T-cell (primary cell): Measurements from ENCODE around the gene NAA60. TPM values are rescaled to one million over a fixed set of nuclear protein-coding genes. Genes with fewer than 3 reads are reported as not detected.

Experiments used
- ATAC-seq, 4 experiments: fragments of 200-7000 bp in 3 of 4; fragments of 150-1000 bp in 1 of 4; cut with Tn5 transposase; replicated peaks in 1 of 4; 1 replicate in 3 of 4; 2 replicates in 1 of 4; pipeline ENCODE4 v1.10.0; 2021; ENCODE audit warnings: moderate library complexity in 3 of 4, mild to moderate bottlenecking in 2 of 4, moderate number of reproducible peaks in 1 of 4
- CTCF ChIA-PET, 2 donors: fragments of 300-600 bp; sonication (Branson Sonifier 250); formaldehyde crosslinking; loops; one replicate each; lab custom pipeline; 2022; ENCODE audit warnings: antibody characterized with exemption in 2 of 2; lab: Charles Lee
- POLR2A ChIA-PET, 2 donors: fragments of 300-600 bp; sonication (Branson Sonifier 250); formaldehyde crosslinking; loops; one replicate each; lab custom pipeline; 2022; ENCODE audit warnings: antibody characterized with exemption in 2 of 2; lab: Charles Lee
- DNase-seq, 35 experiments: peaks; one replicate each; pipeline versions ENCODE4 v3.0.0 to v3.0.0-alpha.2; 2013 to 2023
- H3K27ac ChIP-seq: one replicate; pipeline ENCODE4 v1.5.1; 2013; ENCODE audit warnings: low read length
- H3K27me3 ChIP-seq, 2 experiments: replicated peaks in 1 of 2; 1 replicate in 1 of 2; 2 replicates in 1 of 2; pipeline versions ENCODE4 v1.6.1 to v1.7.0; 2013; ENCODE audit warnings: low read length in 1 of 2, mixed read lengths in 1 of 2; ENCODE audit not compliant: control insufficient read depth in 2 of 2, insufficient read depth in 2 of 2; ENCODE audit errors: extremely low read depth in 1 of 2
- H3K36me3 ChIP-seq, 2 donors: 1 replicate in 1 of 2; 2 replicates in 1 of 2; pipeline versions ENCODE4 v1.6.1 to v1.7.0; 2013; ENCODE audit warnings: low read length in 1 of 2; ENCODE audit not compliant: control insufficient read depth in 2 of 2, insufficient read depth in 1 of 2; ENCODE audit errors: extremely low read depth in 1 of 2
- H3K4me1 ChIP-seq, 2 experiments: 1 replicate in 1 of 2; 2 replicates in 1 of 2; pipeline versions ENCODE4 v1.6.1 to v1.7.0; 2013; ENCODE audit warnings: low read length in 2 of 2, mixed read lengths in 1 of 2; ENCODE audit not compliant: insufficient read depth in 2 of 2, control insufficient read depth in 1 of 2; ENCODE audit errors: extremely low read depth in 1 of 2
- H3K4me3 ChIP-seq, 2 donors: 1 replicate in 1 of 2; 2 replicates in 1 of 2; pipeline versions ENCODE4 v1.5.1 to v1.7.0; 2013; ENCODE audit warnings: mild to moderate bottlenecking in 2 of 2, low read length in 1 of 2, moderate library complexity in 1 of 2; ENCODE audit not compliant: control insufficient read depth in 1 of 2; ENCODE audit errors: extremely low read depth in 1 of 2
- H3K9me3 ChIP-seq: 2 replicates; pipeline ENCODE4 v1.7.0; 2013
- H3K27ac Mint-ChIP-seq, 2 donors: one replicate each; pipeline ENCODE4 v1.8.0; 2020 to 2021; ENCODE audit warnings: mild to moderate bottlenecking in 2 of 2, mixed read lengths in 2 of 2
- H3K27me3 Mint-ChIP-seq, 2 donors: one replicate each; pipeline ENCODE4 v1.8.0; 2021 to 2022; ENCODE audit warnings: mixed read lengths in 2 of 2
- H3K36me3 Mint-ChIP-seq: one replicate; pipeline ENCODE4 v1.8.0; 2021; ENCODE audit warnings: mixed read lengths
- H3K4me1 Mint-ChIP-seq, 3 donors: one replicate each; pipeline ENCODE4 v1.8.0; 2020 to 2022; ENCODE audit warnings: mixed read lengths in 3 of 3, mild to moderate bottlenecking in 1 of 3
- H3K4me3 Mint-ChIP-seq, 3 donors: one replicate each; pipeline ENCODE4 v1.8.0; 2020 to 2022; ENCODE audit warnings: mild to moderate bottlenecking in 3 of 3, mixed read lengths in 3 of 3, moderate library complexity in 3 of 3
- H3K9me3 Mint-ChIP-seq, 3 donors: one replicate each; pipeline ENCODE4 v1.8.0; 2020 to 2022; ENCODE audit warnings: mixed read lengths in 3 of 3
- whole genome bisulfite sequencing: methylation state at CpG from one replicate; pipeline ENCODE4 v1.1.5; 2013; ENCODE audit warnings: missing lambda C conversion rate; ENCODE audit not compliant: insufficient coverage; 5-methylcytosine and 5-hydroxymethylcytosine counted together
- total RNA-seq, 35 experiments: library from RNA in 6 of 35; stranded (reverse) in 6 of 35; fragments of 120-200 nt in 1 of 35; gene quantifications; one replicate each; pipeline versions ENCODE4 v1.2.1 to v1.2.4 and lab custom pipeline; 2013 to 2026

NAA60 gene
- total RNA-seq, 5 donors from 2014 or later (not counting 1 experiment from before 2014, with no cell fraction given) = 40.9 to 67.6 (median 55.6) TPM

GRCh38 chr16:3484318-3485096, 41.0 kb downstream of the NAA60 start:
- H3K27me3 ChIP-seq = no peaks in the 10 kb centered on the region
- ATAC-seq (no peak), DNase-seq (no peak)
- WGBS = 93% methylated on average over 30 of the region's 30 CpGs
- H3K4me3 ChIP-seq = no peak overlapping the region
- H3K27ac ChIP-seq = no peak overlapping the region
- no peak overlapping the region for H3K27ac Mint-ChIP-seq
- H3K9me3 ChIP-seq = no peaks in the 10 kb centered on the region
- peaks cover 42 to 75% of the 10 kb centered on the region in 2 donors for H3K36me3 ChIP-seq
- H3K4me1 Mint-ChIP-seq = peaks cover 0 to 5% (median 2%) of the 10 kb centered on the region in 3 donors
- no peaks in the 10 kb centered on the region for H3K27me3 Mint-ChIP-seq
- H3K4me1 ChIP-seq = peaks cover 0 to 2% of the 10 kb centered on the region in 2 experiments
- H3K9me3 Mint-ChIP-seq = no peaks in the 10 kb centered on the region
- peaks cover 42% of the 10 kb centered on the region for H3K36me3 Mint-ChIP-seq
- POLR2A ChIA-PET = no interaction called here
- CTCF ChIA-PET = no interaction called here
- no peak overlapping the region for H3K4me3 Mint-ChIP-seq

- peaks cover 0 to 3% (median 0%) of the 10 kb centered on the region in 3 donors for H3K4me1 Mint-ChIP-seq
- H3K4me1 ChIP-seq = no peaks in the 10 kb centered on the region
- no peaks in the 10 kb centered on the region for H3K27me3 ChIP-seq
- no peak overlapping the region for H3K4me3 ChIP-seq
- DNase-seq = no peak
- no peaks in the 10 kb centered on the region for H3K9me3 ChIP-seq
- CTCF ChIA-PET = no interaction called here
- no peak overlapping the region for H3K4me3 Mint-ChIP-seq
- H3K27me3 Mint-ChIP-seq = no peaks in the 10 kb centered on the region
- POLR2A ChIA-PET = no interaction called here
- H3K36me3 ChIP-seq = peaks cover 42 to 69% of the 10 kb centered on the region in 2 donors
- no peak overlapping the region for H3K27ac Mint-ChIP-seq
- WGBS = 87% methylated on average over 10 of the region's 15 CpGs
- peaks cover 39% of the 10 kb centered on the region for H3K36me3 Mint-ChIP-seq
- H3K9me3 Mint-ChIP-seq = no peaks in the 10 kb centered on the region
- ATAC-seq = no peak
- H3K27ac ChIP-seq = no peak overlapping the region
Measured at GRCh38 chr16:3485097-3485745, 41.7 kb downstream of the NAA60 start.

- Histone ChIP-seq H3K36me3 (peaks cover 42 to 63% of the 10 kb centered on the region in 2 donors), H3K27me3 (no peaks in the 10 kb centered on the region), H3K4me1 (no peaks in the 10 kb centered on the region), H3K9me3 (no peaks in the 10 kb centered on the region), H3K4me3 (no peak overlapping the region), H3K27ac (no peak overlapping the region)
- Mint-ChIP-seq H3K36me3 (peaks cover 37% of the 10 kb centered on the region), H3K27ac (no peak overlapping the region), H3K4me3 (no peak overlapping the region), H3K4me1 (peaks cover 0 to 5% (median 0%) of the 10 kb centered on the region in 3 donors), H3K27me3 (no peaks in the 10 kb centered on the region), H3K9me3 (no peaks in the 10 kb centered on the region)
- peak in 1 of 35 experiments; percentile 20 for DNase-seq
- peak in 2 of 4 experiments; percentile 39 to 50 for ATAC-seq
- POLR2A ChIA-PET = no interaction called here
- 93% methylated on average over 15 of the region's 20 CpGs for WGBS
- CTCF ChIA-PET = no interaction called here
Measured at GRCh38 chr16:3485821-3486505, 42.5 kb downstream of the NAA60 start.

DNA sequence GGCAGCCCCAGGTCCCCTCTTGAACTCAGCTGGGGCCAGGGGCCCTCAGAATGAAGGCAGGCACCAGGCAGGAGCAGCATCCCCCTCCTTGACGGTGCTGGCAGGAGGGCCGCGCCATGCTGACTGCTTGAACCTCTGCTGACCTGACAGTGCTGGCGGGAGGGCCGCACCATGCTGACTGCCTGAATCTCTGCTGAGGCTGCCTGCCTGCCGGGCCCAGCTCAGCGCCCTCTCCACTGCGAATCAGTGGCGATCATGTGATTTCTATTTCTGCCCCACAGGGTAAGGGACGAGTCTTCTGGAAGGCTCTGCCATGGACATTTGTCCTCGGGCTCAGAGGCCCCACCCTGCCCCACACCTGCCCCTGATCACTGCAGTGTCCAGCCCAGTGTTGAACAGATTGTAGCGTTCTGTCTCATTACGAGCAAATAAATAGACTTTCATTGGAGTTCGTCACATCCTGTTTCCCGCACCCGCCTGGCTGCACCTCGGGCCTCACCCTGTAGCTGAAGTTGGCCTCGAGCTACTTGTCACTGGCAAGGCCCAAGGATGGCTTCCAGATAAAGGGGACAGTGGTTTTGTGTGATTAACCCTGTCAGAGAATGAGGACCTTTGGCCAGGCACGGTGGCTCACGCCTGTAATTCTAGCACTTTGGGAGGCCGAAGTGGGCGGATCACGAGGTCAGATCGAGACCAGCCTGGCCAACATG, 43.2 kb downstream of the NAA60 start:
- Mint-ChIP-seq H3K9me3 (no peaks in the 10 kb centered on the region), H3K4me1 (peaks cover 0 to 6% (median 4%) of the 10 kb centered on the region in 3 donors), H3K4me3 (no peak overlapping the region), H3K27me3 (no peaks in the 10 kb centered on the region), H3K27ac (no peak overlapping the region), H3K36me3 (peaks cover 30% of the 10 kb centered on the region)
- Histone ChIP-seq H3K27me3 (no peaks in the 10 kb centered on the region), H3K36me3 (peaks cover 40 to 56% of the 10 kb centered on the region in 2 donors), H3K4me1 (no peaks in the 10 kb centered on the region), H3K27ac (no peak overlapping the region), H3K4me3 (no peak overlapping the region), H3K9me3 (no peaks in the 10 kb centered on the region)
- POLR2A ChIA-PET = no interaction called here
- CTCF ChIA-PET = no interaction called here
- no peak for ATAC-seq
- 96% methylated on average over 24 of the region's 24 CpGs for WGBS
- DNase-seq = no peak

GRCh38 chr16:3487521-3488410, 44.3 kb downstream of the NAA60 start:
- ChIA-PET CTCF (no interaction called here), POLR2A (no interaction called here)
- no peak for DNase-seq
- no peaks in the 10 kb centered on the region for H3K27me3 Mint-ChIP-seq
- no peak overlapping the region for H3K27ac Mint-ChIP-seq
- Histone ChIP-seq H3K36me3 (peaks cover 30 to 46% of the 10 kb centered on the region in 2 donors), H3K27me3 (no peaks in the 10 kb centered on the region), H3K27ac (no peak overlapping the region), H3K4me3 (no peak overlapping the region), H3K9me3 (no peaks in the 10 kb centered on the region), H3K4me1 (no peaks in the 10 kb centered on the region)
- peaks cover 21% of the 10 kb centered on the region for H3K36me3 Mint-ChIP-seq
- no peak for ATAC-seq
- no peak overlapping the region for H3K4me3 Mint-ChIP-seq
- peaks cover 0 to 4% (median 4%) of the 10 kb centered on the region in 3 donors for H3K4me1 Mint-ChIP-seq
- no peaks in the 10 kb centered on the region for H3K9me3 Mint-ChIP-seq
- 94% methylated on average over 16 of the region's 24 CpGs for WGBS
